Stimulated activated CD8-positive, alpha-beta memory T cell treated with anti-CD3 and anti-CD28 coated beads, Interleukin-15, amount 100 ng/mL, for 24 hours (primary cell): ENCODE data around the gene SF3A2.

Source experiments
- DNase-seq: peaks from one replicate; pipeline ENCODE4 v3.0.0-alpha.2; 2020; ENCODE audit warnings: low read depth

Gene SF3A2

GRCh38 chr19:2253106-2254063 lies 16.8 kb downstream of the SF3A2 start:
- DNase-seq: no peak

GRCh38 chr19:2254064-2254872 lies 17.6 kb downstream of the SF3A2 start:
- no peak for DNase-seq

- DNase-seq: no peak
Observed at GRCh38 chr19:2255112-2255845, 18.7 kb downstream of the SF3A2 start.

- DNase-seq: no peak
Observed at GRCh38 chr19:2255982-2256685, 19.5 kb downstream of the SF3A2 start, which contains the start of gene JSRP1. TSS of gene JSRP1 (minus strand) at chr19:2256417. CDS start at chr19:2255314, 1,103 bp downstream.

GRCh38 chr19:2259336-2259735 lies 22.7 kb downstream of the SF3A2 start:
- no peak for DNase-seq

- DNase-seq: no peak
Observed at GRCh38 chr19:2260341-2260805, 23.7 kb downstream of the SF3A2 start.

GRCh38 chr19:2261438-2262172 lies 25.0 kb downstream of the SF3A2 start:
- no peak for DNase-seq

- DNase-seq: no peak
Observed at GRCh38 chr19:2266183-2266993, 29.8 kb downstream of the SF3A2 start.

GRCh38 chr19:2268480-2268830 lies 31.8 kb downstream of the SF3A2 start:
- DNase-seq: no peak

GRCh38 chr19:2268861-2269243 lies 32.2 kb downstream of the SF3A2 start:
- DNase-seq: no peak

- peak; percentile 99 for DNase-seq
Observed at GRCh38 chr19:2269244-2270156, 32.9 kb downstream of the SF3A2 start.

GRCh38 chr19:2270157-2270422 lies 33.5 kb downstream of the SF3A2 start:
- DNase-seq: no peak

GRCh38 chr19:2270423-2271233 lies 34.0 kb downstream of the SF3A2 start:
- DNase-seq: peak; percentile 53

- DNase-seq: no peak
Observed at GRCh38 chr19:2271234-2272103, 34.8 kb downstream of the SF3A2 start.

GRCh38 chr19:2273356-2274184 lies 36.9 kb downstream of the SF3A2 start:
- peak; percentile 63 for DNase-seq

GRCh38 chr19:2274185-2274711 lies 37.6 kb downstream of the SF3A2 start:
- no peak for DNase-seq
